Neuronal stem cell (in vitro differentiated cells): ENCODE data around the gene RDH11.

Source experiments
- DNase-seq: peaks from one replicate; pipeline ENCODE4 v3.0.0-alpha.2; 2013; ENCODE audit warnings: low spot score
- H2AFZ ChIP-seq: one replicate; pipeline ENCODE4 v1.6.1; 2013; ENCODE audit warnings: mild to moderate bottlenecking, low read length, inconsistent platforms
- H2AK5ac ChIP-seq: 2 replicates; pipeline ENCODE4 v1.6.1; 2013; ENCODE audit warnings: low read depth, mild to moderate bottlenecking, inconsistent platforms, low read length, moderate library complexity, mixed read lengths
- H2BK120ac ChIP-seq: 2 replicates; pipeline ENCODE4 v1.6.1; 2013; ENCODE audit warnings: low read depth, mild to moderate bottlenecking, inconsistent platforms, low read length, moderate library complexity, mixed read lengths
- H2BK12ac ChIP-seq: one replicate; pipeline ENCODE4 v1.6.1; 2013; ENCODE audit warnings: low read length, inconsistent platforms
- H2BK15ac ChIP-seq: 2 replicates; pipeline ENCODE4 v1.6.1; 2013; ENCODE audit warnings: mild to moderate bottlenecking, low read length, inconsistent platforms, mixed read lengths
- H2BK5ac ChIP-seq: one replicate; pipeline ENCODE4 v1.6.1; 2013; ENCODE audit warnings: inconsistent platforms, mild to moderate bottlenecking, low read length, moderate library complexity
- H3K14ac ChIP-seq: one replicate; pipeline ENCODE4 v1.6.1; 2013; ENCODE audit warnings: low read length, inconsistent platforms
- H3K18ac ChIP-seq: 2 replicates; pipeline ENCODE4 v1.6.1; 2013; ENCODE audit warnings: low read length, inconsistent platforms
- H3K23ac ChIP-seq: 2 replicates; pipeline ENCODE4 v1.6.1; 2013; ENCODE audit warnings: low read depth, mild to moderate bottlenecking, mixed read lengths, low read length, inconsistent platforms; ENCODE audit not compliant: poor library complexity
- H3K27ac ChIP-seq: replicated peaks from 3 replicates; pipeline ENCODE4 v1.5.1; 2013; ENCODE audit warnings: low read length, inconsistent platforms
- H3K27me3 ChIP-seq, 3 experiments: 2 replicates each; pipeline ENCODE4 v1.6.1; 2013; ENCODE audit warnings: low read length in 3 of 3, mild to moderate bottlenecking in 2 of 3, inconsistent platforms in 1 of 3, low read depth in 1 of 3, mixed read lengths in 1 of 3, moderate library complexity in 1 of 3; ENCODE audit not compliant: control insufficient read depth in 3 of 3, insufficient read depth in 3 of 3
- H3K36me3 ChIP-seq, 2 donors: replicated peaks in 1 of 2; 2 replicates each; pipeline ENCODE4 v1.6.1; 2013; ENCODE audit warnings: low read length in 2 of 2; ENCODE audit not compliant: control insufficient read depth in 2 of 2, insufficient read depth in 2 of 2
- H3K4ac ChIP-seq: 2 replicates; pipeline ENCODE4 v1.6.1; 2013; ENCODE audit warnings: inconsistent platforms, mild to moderate bottlenecking, low read length, moderate library complexity
- H3K4me1 ChIP-seq, 2 donors: 1 replicate in 1 of 2; 2 replicates in 1 of 2; pipeline ENCODE4 v1.6.1; 2013; ENCODE audit warnings: low read length in 2 of 2, low read depth in 1 of 2; ENCODE audit not compliant: control insufficient read depth in 2 of 2, insufficient read depth in 1 of 2
- H3K4me2 ChIP-seq: one replicate; pipeline ENCODE4 v1.6.1; 2013; ENCODE audit warnings: mild to moderate bottlenecking, low read length, inconsistent platforms; ENCODE audit not compliant: insufficient read depth, poor library complexity, severe bottlenecking
- H3K4me3 ChIP-seq, 2 donors: 2 replicates each; pipeline ENCODE4 v1.5.1; 2013; ENCODE audit warnings: low read length in 2 of 2, mild to moderate bottlenecking in 2 of 2, inconsistent platforms in 1 of 2, moderate library complexity in 1 of 2
- H3K79me1 ChIP-seq: one replicate; pipeline ENCODE4 v1.6.1; 2013; ENCODE audit warnings: low read depth, mild to moderate bottlenecking, inconsistent platforms, low read length, moderate library complexity
- H3K9ac ChIP-seq: one replicate; pipeline ENCODE4 v1.6.1; 2013; ENCODE audit warnings: mild to moderate bottlenecking, low read depth, low read length, inconsistent platforms; ENCODE audit not compliant: poor library complexity
- H3K9me3 ChIP-seq, 2 donors: replicated peaks in 1 of 2; 2 replicates each; pipeline versions ENCODE3 to v1.6.1; 2013; ENCODE audit warnings: low read length in 2 of 2, mild to moderate bottlenecking in 2 of 2, inconsistent platforms in 1 of 2, low read depth in 1 of 2, mixed read lengths in 1 of 2, moderate library complexity in 1 of 2; ENCODE audit not compliant: control insufficient read depth in 2 of 2, insufficient read depth in 1 of 2
- H4K8ac ChIP-seq: one replicate; pipeline ENCODE4 v1.6.1; 2013; ENCODE audit warnings: low read depth, mild to moderate bottlenecking, inconsistent platforms, low read length, moderate library complexity
- H4K91ac ChIP-seq: one replicate; pipeline ENCODE4 v1.6.1; 2013; ENCODE audit warnings: low read length, low read depth, mild to moderate bottlenecking, inconsistent platforms; ENCODE audit not compliant: poor library complexity
- WGBS, 2 donors: extraction: QIAGEN DNeasy Blood & Tissue Kit; methylation state at CpG; one replicate each; pipeline ENCODE4 v1.1.7; 2013; ENCODE audit warnings: missing lambda C conversion rate in 2 of 2, mixed read lengths in 1 of 2; ENCODE audit not compliant: insufficient read length in 2 of 2, insufficient replicate concordance in 1 of 2; ENCODE audit errors: extremely low coverage in 2 of 2; 5-methylcytosine and 5-hydroxymethylcytosine counted together

The RDH11 gene

GRCh38 chr14:67675219-67675582 is 20.4 kb downstream of the RDH11 start:
- Histone ChIP-seq H3K79me1 (peaks cover 2% of the 10 kb centered on the region), H3K4me3 (peak overlapping the region; percentile 60 to 90), H3K14ac (no peak overlapping the region), H3K4me2 (peak overlapping the region; percentile 70), H2BK120ac (no peak overlapping the region), H4K91ac (no peak overlapping the region), H3K4ac (no peak overlapping the region), H3K23ac (no peak overlapping the region), H3K27me3 (no peaks in the 10 kb centered on the region), H2BK12ac (no peak overlapping the region), H3K18ac (no peak overlapping the region), H3K4me1 (peaks cover 5 to 7% of the 10 kb centered on the region in 2 donors), H4K8ac (no peak overlapping the region), H2BK15ac (no peak overlapping the region), H2BK5ac (no peak overlapping the region), H3K36me3 (peaks cover 16 to 40% of the 10 kb centered on the region in 2 donors), H3K27ac (peak overlapping the region; percentile 94), H3K9ac (no peak overlapping the region), H2AFZ (peak overlapping the region; percentile 96), H2AK5ac (no peak overlapping the region), H3K9me3 (no peaks in the 10 kb centered on the region)
- DNase-seq, result peak; percentile 2
- WGBS, 2 donors, result no CpG with 5 or more reads among the region's 16 CpGs

DNA sequence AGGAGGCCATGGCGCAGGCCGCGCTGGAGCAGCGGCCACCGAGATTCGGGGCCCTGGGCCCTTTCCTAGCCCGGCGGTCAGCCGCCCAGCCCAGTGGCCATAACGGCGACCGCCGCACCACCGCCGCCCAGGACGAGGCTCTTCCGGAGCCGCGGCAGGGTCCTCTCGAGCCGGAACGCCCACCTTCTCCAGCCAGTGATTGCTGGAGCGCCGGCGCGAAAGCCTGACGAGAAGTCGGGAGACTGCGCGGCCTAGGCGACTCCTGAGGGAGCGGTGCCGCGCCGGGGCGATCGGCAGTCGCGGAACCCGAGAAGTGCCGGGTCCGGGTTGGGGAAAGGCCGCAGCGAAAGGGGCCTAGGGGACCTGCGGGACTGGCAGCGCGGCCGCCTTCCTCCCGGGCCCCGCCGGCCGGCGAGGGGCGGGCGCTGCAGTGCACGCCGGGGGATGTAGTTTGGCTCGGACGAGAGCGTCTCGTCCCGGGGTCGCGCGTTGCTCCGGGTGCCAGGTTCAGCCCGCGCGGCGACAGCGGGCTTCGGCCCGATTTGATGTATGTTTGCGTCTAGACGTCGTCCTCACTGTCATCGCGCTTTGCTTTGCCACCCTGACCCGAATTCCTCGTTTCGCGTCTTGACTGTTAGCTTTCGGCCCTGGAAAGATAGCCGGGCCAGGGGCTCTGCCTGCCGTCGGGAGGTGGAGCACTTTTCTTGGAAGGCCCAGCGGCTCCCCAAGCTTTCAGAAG is 20.9 kb downstream of the RDH11 start, which contains the start of gene VTI1B:
Gene VTI1B (minus strand): TSS at position 153 of the 739 bp plus-strand sequence. CDS start 143 bp downstream, at position 10.
- H2BK15ac ChIP-seq, result peak within 1 kb of the TSS; percentile 64
- WGBS, 2 donors, result no CpG with 5 or more reads among the region's 87 CpGs
- H3K79me1 ChIP-seq, result peaks cover 2% of the 10 kb centered on the region
- H2AK5ac ChIP-seq, result no peak within 1 kb of the TSS
- H3K23ac ChIP-seq, result peak within 1 kb of the TSS; percentile 94
- H3K4me1 ChIP-seq, result peaks cover 5 to 7% of the 10 kb centered on the region in 2 donors
- H2BK120ac ChIP-seq, result no peak within 1 kb of the TSS
- H2BK12ac ChIP-seq, result no peak within 1 kb of the TSS
- peak within 1 kb of the TSS; percentile 96 for H3K9ac ChIP-seq
- H3K4ac ChIP-seq, result peak within 1 kb of the TSS; percentile 86
- H2AFZ ChIP-seq, result peak within 1 kb of the TSS; percentile 96
- H3K27ac ChIP-seq, result peak within 1 kb of the TSS; percentile 94
- peaks cover 14 to 35% of the 10 kb centered on the region in 2 donors for H3K36me3 ChIP-seq
- H4K8ac ChIP-seq, result no peak within 1 kb of the TSS
- H3K14ac ChIP-seq, result peak within 1 kb of the TSS; percentile 92
- peak within 1 kb of the TSS; percentile 100 for H3K18ac ChIP-seq
- H4K91ac ChIP-seq, result no peak within 1 kb of the TSS
- H3K4me2 ChIP-seq, result peak within 1 kb of the TSS; percentile 70
- H3K4me3 ChIP-seq, result peak within 1 kb of the TSS; percentile 60 to 90
- peak; percentile 81 for DNase-seq
- no peaks in the 10 kb centered on the region for H3K9me3 ChIP-seq
- H2BK5ac ChIP-seq, result peak within 1 kb of the TSS; percentile 100
- H3K27me3 ChIP-seq, result no peaks in the 10 kb centered on the region

GRCh38 chr14:67674139-67674479 is 21.5 kb downstream of the RDH11 start:
- Histone ChIP-seq H3K36me3 (peaks cover 14 to 33% of the 10 kb centered on the region in 2 donors), H3K4me3 (peak overlapping the region; percentile 60 to 90), H3K4me2 (peak overlapping the region; percentile 70), H3K4ac (peak overlapping the region; percentile 86), H3K14ac (no peak overlapping the region), H3K9ac (peak overlapping the region; percentile 96), H3K27ac (peak overlapping the region; percentile 94), H2BK120ac (no peak overlapping the region), H2BK12ac (no peak overlapping the region), H3K9me3 (no peaks in the 10 kb centered on the region), H3K4me1 (peaks cover 5 to 7% of the 10 kb centered on the region in 2 donors), H2BK5ac (peak overlapping the region; percentile 100), H3K18ac (peak overlapping the region; percentile 94), H3K27me3 (no peaks in the 10 kb centered on the region), H2AK5ac (no peak overlapping the region), H2BK15ac (no peak overlapping the region), H3K23ac (peak overlapping the region; percentile 94), H4K8ac (no peak overlapping the region), H3K79me1 (peaks cover 2% of the 10 kb centered on the region), H2AFZ (peak overlapping the region; percentile 96), H4K91ac (no peak overlapping the region)
- no CpG with 5 or more reads among the region's 25 CpGs for WGBS, 2 donors
- peak; percentile 63 for DNase-seq

DNA sequence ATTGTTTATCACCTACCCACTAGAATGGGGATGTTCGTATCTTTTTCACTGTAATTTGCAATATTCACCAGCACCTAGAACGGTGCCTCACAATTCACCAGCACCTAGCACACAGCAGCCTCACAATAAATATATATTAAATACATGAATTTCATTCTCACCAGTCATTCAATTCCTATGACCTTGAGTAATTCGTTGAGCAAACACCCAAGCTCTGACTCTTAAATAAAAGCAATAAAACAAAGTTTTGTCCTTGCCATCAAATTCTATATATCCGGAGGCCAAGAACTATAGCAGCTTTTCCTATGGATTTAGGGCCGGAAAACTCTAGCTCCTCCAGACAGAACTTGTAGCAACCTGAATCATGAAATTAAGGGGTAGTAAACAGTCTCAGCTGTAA is 22.1 kb downstream of the RDH11 start:
- no peak overlapping the region for H2BK15ac ChIP-seq
- H3K9me3 ChIP-seq, result no peaks in the 10 kb centered on the region
- no peak overlapping the region for H3K9ac ChIP-seq
- H3K27me3 ChIP-seq, result no peaks in the 10 kb centered on the region
- peaks cover 11 to 26% of the 10 kb centered on the region in 2 donors for H3K36me3 ChIP-seq
- H2AK5ac ChIP-seq, result no peak overlapping the region
- no peak overlapping the region for H2BK5ac ChIP-seq
- H3K4ac ChIP-seq, result no peak overlapping the region
- no peak overlapping the region for H3K23ac ChIP-seq
- no peak overlapping the region for H4K91ac ChIP-seq
- H3K4me1 ChIP-seq, result peaks cover 5 to 7% of the 10 kb centered on the region in 2 donors
- peak overlapping the region; percentile 70 for H3K4me2 ChIP-seq
- no peak overlapping the region for H2BK12ac ChIP-seq
- no peak overlapping the region for H4K8ac ChIP-seq
- peaks cover 2% of the 10 kb centered on the region for H3K79me1 ChIP-seq
- H3K27ac ChIP-seq, result no peak overlapping the region
- peak overlapping the region in 1 of 2 donors; percentile 60 for H3K4me3 ChIP-seq
- H2BK120ac ChIP-seq, result no peak overlapping the region
- WGBS, 2 donors, result no CpG with 5 or more reads among the region's 5 CpGs
- H3K14ac ChIP-seq, result no peak overlapping the region
- DNase-seq, result no peak
- H2AFZ ChIP-seq, result no peak overlapping the region
- no peak overlapping the region for H3K18ac ChIP-seq
